Immature natural killer cell (primary cell): ENCODE measurements around the gene SETD2. TPM values are rescaled to one million over a fixed set of nuclear protein-coding genes. Genes with fewer than 3 reads are reported as not detected.

Experiments used
- DNase-seq, 3 donors: peaks; one replicate each; pipeline ENCODE4 v3.0.0; 2022; ENCODE audit warnings: mixed read lengths in 1 of 3
- H3K27ac Mint-ChIP-seq, 6 donors: one replicate each; pipeline ENCODE4 v1.8.0; 2020; ENCODE audit warnings: mixed read lengths in 6 of 6, mild to moderate bottlenecking in 5 of 6, inconsistent platforms in 4 of 6, moderate library complexity in 3 of 6
- H3K27me3 Mint-ChIP-seq, 3 donors: one replicate each; pipeline ENCODE4 v1.8.0; 2020 to 2021; ENCODE audit warnings: low read depth in 3 of 3, mild to moderate bottlenecking in 3 of 3, mixed read lengths in 3 of 3, moderate library complexity in 3 of 3, inconsistent platforms in 1 of 3
- H3K36me3 Mint-ChIP-seq, 3 donors: one replicate each; pipeline ENCODE4 v1.8.0; 2020; ENCODE audit warnings: mixed read lengths in 3 of 3, inconsistent platforms in 2 of 3, mild to moderate bottlenecking in 2 of 3
- H3K4me1 Mint-ChIP-seq, 2 donors: one replicate each; pipeline ENCODE4 v1.8.0; 2020; ENCODE audit warnings: inconsistent platforms in 2 of 2, mild to moderate bottlenecking in 2 of 2, mixed read lengths in 2 of 2, moderate library complexity in 1 of 2
- H3K4me3 Mint-ChIP-seq, 5 donors: one replicate each; pipeline ENCODE4 v1.8.0; 2020; ENCODE audit warnings: mild to moderate bottlenecking in 5 of 5, mixed read lengths in 5 of 5, inconsistent platforms in 3 of 5, moderate library complexity in 3 of 5
- H3K9me3 Mint-ChIP-seq, 6 donors: one replicate each; pipeline ENCODE4 v1.8.0; 2020; ENCODE audit warnings: mild to moderate bottlenecking in 6 of 6, mixed read lengths in 6 of 6, inconsistent platforms in 4 of 6, moderate library complexity in 3 of 6
- polyA plus RNA-seq, 3 donors: library from polyadenylated mRNA; unstranded; fragments of 300-500 nt; fragmentation: Illumina TruSeq; gene quantifications; one replicate each; pipeline ENCODE4 v1.2.3, GENCODE V29; 2021

Gene SETD2
- polyA plus RNA-seq, 3 donors from 2014 or later, result 7.4 to 27.0 (median 8.2) TPM

DNA sequence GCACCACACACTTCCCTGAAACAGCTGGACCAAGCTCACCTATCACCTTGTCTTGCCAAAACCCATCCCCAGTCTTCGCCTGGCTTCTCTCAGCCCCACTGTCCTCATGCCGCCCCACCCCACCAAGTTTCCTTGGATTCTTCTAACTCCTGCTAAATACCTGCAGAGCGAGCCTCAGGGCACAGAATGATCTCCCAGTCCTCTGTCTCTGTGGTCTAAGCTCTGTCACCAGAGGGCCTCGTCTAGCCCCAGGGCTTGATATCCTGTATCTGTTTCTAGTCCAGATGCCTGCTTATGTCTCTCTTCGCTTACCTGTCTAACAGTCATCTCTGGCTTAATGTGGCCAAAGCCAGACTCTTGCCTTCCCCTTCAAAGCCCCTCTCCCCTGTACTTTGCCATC, 197.1 kb downstream of the SETD2 start:
- DNase-seq, result no peak
- Mint-ChIP-seq H3K4me3 (peak overlapping the region in 3 of 5 donors; percentile 34 to 65 (median 39)), H3K9me3 (no peaks in the 10 kb centered on the region), H3K4me1 (peaks cover 83 to 87% of the 10 kb centered on the region in 2 donors), H3K27me3 (peaks cover 0 to 9% (median 3%) of the 10 kb centered on the region in 3 donors), H3K27ac (peak overlapping the region; percentile 41 to 94 (median 82)), H3K36me3 (peaks cover 3 to 16% (median 8%) of the 10 kb centered on the region in 3 donors)

Other genes starting within 250 kb of the SETD2 start
- gene CCDC12, start 187.4 kb downstream of the SETD2 start, polyA plus RNA-seq, result 100 to 1,000 TPM; 114 to 174 (median 129) TPM
- gene NBEAL2, start 184.4 kb downstream of the SETD2 start, polyA plus RNA-seq, result 10 to 100 TPM in 1 of 3 donors, 1 to 10 TPM in 2; 7.9 to 28.4 (median 9.9) TPM
- 1 to 10 TPM; 2.2 to 8.3 (median 4.1) TPM for gene KIF9, start 118.7 kb upstream of the SETD2 start, polyA plus RNA-seq
- 10 to 100 TPM; 11.7 to 21.1 (median 15.4) TPM for gene KLHL18, start 118.8 kb upstream of the SETD2 start, polyA plus RNA-seq
- gene PTPN23, start 216.9 kb upstream of the SETD2 start, polyA plus RNA-seq, result 1 to 10 TPM in 1 of 3 donors, under 1 TPM in 2; 0.62 to 7.1 (median 0.68) TPM